Ramos (cell line): Measurements from ENCODE around the gene DDX51.

Experiments
- in situ Hi-C: fragments of 300-500 bp; cut with MboI; formaldehyde crosslinking; loops from one replicate; pipeline ENCODE4 v1.14.3; 2022; ENCODE audit warnings: low sequenced_read_pairs; ENCODE audit not compliant: unreplicated experiment

DDX51 gene, protein sequence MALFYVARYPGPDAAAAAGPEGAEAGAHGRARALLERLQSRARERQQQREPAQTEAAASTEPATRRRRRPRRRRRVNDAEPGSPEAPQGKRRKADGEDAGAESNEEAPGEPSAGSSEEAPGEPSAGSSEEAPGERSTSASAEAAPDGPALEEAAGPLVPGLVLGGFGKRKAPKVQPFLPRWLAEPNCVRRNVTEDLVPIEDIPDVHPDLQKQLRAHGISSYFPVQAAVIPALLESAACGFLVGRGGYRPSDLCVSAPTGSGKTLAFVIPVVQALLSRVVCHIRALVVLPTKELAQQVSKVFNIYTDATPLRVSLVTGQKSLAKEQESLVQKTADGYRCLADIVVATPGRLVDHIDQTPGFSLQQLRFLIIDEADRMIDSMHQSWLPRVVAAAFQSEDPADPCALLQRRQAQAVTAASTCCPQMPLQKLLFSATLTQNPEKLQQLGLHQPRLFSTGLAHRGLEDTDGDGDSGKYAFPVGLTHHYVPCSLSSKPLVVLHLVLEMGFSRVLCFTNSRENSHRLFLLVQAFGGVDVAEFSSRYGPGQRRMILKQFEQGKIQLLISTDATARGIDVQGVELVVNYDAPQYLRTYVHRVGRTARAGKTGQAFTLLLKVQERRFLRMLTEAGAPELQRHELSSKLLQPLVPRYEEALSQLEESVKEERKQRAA

DNA sequence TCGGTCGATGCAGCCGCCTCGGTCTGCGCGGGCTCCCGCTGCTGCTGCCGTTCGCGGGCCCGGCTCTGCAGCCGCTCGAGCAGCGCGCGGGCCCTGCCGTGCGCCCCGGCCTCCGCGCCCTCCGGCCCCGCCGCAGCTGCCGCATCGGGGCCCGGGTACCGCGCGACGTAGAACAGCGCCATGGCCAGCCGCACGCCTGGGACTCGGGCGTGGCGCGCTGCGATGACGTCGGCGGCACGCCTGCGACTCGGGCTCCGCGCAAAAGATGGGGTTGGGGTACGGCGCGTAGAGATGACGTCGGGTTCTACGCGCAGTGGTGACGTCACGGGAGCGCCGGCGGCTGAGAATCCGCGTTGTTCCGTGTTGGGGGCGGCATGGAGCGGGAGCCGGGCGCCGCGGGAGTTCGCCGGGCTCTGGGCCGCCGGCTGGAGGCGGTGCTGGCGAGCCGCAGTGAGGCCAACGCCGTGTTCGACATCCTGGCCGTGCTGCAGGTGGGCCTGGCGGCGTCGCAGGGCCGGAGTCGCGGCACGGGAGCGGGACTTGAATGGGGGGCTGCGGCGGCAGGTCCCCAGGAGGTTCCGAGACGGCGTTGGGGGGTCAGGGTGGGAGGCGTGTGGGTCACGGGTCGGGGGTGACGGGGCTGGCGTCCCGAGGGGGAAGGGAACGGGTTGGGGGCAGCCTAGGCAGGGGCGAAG, at the start of gene DDX51, which contains the start of gene NOC4L:
DDX51 (minus strand) TSS at position 205 of the 695 bp plus-strand sequence; CDS start at position 182, 23 bp downstream.
NOC4L (plus strand) TSS at position 343 of the 695 bp plus-strand sequence; CDS start at position 375, 32 bp downstream.
- in situ Hi-C loops, result no loop called here

DNA sequence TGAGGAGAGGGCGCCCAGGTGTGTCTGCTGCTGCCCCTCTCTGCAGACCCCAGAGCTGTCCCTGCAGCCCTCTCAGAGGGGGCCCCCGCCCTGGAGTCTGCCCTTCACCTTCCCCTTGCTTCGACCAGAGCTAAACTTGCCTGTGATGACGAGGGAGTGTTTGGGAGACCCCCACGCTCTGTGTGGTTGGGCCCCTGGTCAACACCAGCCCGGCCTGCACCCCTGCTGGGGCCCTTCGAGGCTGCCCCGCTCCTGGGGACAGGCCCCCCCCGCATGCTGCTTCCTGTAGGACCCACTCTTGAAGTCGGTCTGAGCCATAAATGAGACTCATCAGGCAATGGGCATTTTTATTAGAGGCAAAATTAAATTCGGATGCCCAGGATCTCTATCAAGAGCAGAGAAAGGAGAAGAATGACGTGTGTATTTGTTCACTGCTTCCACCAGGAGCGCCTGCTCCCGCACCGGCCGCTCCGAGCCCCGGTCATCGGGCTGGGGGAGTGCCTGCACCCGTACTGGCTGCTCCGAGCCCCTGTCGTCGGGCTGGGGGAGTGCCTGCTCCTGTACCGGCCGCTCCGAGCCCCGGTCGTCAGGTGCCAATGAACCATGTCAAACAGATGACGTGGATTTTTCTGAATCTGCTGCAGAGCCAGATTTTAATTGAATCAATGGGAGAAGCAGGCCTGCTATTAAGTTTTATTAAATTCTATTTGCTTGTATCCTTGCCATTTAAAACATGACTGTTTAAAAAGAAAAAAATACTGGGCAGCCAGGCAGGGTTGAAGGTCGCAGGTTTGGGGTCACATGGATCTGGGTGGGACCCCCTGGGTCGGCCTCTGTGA, 47.8 kb upstream of the DDX51 start:
- in situ Hi-C loops, result no loop called here

DNA sequence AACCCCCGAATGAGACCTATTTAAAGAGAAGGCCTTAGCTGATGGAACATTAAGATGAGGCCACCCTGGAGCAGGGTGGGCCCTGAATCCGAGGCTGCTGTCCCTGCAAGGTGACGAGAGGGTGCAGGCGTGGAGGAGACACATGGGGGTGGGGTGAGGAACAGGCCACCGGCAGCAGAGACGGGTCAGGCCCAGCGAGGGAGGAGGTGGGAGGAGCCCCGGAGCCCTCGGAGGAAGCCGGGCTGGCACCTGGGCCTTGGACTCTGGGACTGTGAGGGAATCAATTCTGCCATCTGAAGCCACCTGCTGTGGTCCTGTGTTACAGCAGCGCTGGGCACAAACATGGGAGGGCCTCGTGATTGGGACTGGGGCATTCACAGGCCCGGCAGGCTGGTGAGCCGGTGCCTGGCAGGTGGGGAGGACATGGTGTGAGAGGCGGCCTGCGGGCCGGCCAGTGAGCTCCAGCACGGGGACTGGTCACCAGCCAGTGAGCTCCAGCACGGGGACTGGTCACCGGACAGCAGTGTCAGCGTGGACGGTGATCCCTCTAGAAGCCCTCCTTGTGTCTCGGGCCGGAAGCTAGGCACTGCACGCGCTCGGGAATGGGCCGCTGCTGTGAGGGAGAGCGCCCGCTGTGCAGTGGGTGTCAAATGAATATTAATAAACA, 46.8 kb upstream of the DDX51 start:
- in situ Hi-C loops, result no loop called here

DNA sequence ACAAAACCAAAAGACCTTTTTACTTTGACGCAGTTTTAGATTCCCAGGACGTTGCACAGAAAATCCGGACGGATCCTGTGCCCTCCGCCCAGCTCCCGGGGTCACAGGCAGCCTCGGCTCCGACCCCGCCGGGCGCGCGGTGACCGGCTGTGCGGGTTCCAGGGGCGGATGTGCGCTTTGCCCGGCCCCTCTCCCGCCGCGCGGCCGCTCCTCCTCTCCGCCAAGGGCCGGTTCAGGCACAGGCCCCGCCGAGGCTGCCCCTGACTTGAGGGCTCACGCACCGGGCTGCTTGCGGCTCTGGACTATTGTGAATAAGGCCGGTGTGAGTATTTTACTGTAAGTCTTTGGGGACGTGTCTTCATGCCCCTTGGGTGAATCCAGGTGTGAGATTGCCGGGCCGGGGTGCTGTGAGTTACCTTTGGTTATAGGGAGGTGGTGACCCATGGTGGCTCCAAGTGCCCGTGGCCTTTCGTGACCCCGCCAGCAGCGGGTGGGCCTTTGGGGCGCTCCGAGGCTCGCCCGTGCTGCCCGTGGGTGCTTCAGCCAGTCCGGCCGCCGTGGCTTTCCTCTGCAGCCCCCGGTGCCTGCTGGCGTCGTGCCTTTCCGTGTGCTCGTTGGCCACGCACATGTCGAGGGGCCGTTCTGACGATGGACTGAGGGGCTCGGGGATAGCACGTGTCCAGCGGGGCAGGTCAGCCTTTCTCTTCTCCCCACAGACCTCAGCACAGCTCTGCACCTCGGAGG, 46.1 kb upstream of the DDX51 start:
- in situ Hi-C loops, result no loop called here

DNA sequence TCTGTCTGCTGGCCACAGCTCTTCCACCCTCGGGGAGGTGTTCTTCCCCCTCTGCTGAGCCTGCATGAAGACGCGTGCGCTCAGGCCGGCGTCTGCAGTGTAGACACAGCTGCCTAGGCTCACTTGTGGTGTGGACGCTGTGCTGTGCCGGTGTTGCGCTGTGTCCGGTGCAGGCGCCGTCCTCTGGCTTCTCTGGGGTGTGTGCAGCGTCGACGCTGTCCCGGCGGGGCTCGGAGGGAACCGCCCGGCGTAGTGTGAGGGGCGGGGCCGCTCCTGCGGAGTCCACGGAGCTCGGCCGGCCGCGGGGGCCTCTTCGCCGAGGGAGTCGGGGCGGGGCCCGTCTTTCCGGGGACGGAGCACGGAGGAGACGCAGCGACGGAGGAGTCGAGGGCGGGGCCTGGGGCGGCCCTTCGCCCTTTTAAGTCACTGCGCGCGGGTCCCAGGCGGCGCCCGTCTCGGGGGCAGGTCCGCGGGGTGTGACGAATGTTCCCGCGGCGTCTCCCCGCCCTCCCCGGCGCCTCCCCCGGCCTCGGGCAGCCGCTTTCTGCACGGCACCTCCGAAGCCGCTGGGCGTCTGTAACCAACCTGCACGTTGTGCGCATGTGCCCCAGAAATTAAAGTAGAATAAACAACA, 45.4 kb upstream of the DDX51 start:
- in situ Hi-C loops, result no loop called here

DNA sequence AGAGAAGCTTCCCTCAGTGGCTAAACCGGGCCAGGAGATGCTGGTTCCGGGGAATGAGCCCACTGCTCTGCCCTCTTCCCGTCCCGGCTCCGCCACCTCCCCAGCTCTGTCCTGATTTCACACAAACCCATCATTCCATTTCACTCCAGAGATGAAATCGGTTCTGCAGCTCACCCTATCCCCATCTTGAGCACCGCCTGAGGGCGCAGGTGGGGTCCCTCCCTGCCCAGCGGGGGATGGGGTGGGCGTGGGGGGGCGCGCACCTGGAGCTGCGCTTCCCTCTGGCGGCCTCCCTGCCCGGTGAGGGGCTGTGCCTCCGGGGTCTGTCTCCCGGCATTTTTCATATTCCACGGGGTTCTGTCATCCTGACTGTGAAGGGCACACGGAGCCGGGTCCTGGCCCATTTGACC, 44.8 kb upstream of the DDX51 start:
- in situ Hi-C loops, result no loop called here

DNA sequence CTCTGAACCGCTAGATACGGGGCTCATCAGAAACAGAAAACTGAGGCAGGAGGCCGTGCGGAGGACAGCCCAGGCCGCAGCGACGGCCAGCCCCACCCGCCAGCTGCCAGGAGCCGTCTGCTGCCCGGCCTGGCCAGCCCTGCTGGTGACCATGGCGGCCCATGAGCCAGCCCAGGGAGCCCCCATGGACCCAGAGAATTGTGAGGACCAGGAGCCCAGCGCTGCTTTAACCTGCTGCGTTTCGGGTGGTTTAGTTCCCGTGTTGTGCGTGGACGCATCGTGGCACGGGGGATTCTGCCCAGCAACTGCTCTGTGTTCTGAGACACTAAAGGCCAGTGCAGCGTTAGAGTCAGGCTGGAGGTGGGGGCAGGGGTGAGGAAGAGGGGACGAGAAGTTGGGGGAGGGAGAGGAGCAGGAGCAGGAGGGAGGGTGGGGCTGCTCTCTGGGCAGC, 44.4 kb upstream of the DDX51 start:
- in situ Hi-C loops, result no loop called here

DNA sequence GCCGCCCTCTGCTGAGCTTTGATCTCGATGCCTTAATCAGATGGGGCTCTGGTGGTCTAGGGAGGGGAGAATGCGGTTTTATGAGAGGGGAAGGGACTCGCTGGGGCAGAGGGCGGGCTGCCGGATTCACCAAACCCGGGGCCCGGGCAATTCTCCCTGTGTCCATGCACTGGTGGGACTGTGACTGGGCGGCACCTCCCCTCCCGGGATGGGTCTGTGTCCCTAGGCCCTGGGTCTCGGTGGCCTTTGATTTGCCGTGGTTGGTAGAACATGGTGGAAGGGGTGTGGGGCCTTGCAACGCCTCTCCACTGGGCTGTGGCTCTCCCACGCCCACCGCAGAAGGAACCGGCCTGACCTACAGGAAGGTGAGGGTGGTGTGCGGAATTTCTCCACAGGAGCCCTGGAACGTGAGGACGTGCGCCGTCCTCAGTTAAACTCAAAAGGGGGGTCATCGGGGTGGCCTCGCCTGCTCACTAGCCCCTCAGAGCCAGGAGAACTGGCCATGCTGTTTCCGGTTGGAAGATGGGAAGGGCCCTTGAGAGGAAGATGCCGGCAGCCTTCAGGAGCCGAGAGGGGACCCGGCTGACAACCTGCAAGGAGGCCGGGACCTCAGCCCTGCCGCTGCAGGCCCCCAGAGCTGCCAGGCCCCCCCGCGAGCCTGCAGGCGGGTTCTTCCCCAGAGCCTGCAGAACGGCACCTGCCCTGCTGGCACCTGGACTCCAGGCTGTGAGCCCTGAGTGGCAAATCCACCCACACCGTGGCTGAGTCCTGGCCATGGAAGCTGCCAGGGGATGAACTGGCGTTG, 43.7 kb upstream of the DDX51 start:
- in situ Hi-C loops, result no loop called here

DNA sequence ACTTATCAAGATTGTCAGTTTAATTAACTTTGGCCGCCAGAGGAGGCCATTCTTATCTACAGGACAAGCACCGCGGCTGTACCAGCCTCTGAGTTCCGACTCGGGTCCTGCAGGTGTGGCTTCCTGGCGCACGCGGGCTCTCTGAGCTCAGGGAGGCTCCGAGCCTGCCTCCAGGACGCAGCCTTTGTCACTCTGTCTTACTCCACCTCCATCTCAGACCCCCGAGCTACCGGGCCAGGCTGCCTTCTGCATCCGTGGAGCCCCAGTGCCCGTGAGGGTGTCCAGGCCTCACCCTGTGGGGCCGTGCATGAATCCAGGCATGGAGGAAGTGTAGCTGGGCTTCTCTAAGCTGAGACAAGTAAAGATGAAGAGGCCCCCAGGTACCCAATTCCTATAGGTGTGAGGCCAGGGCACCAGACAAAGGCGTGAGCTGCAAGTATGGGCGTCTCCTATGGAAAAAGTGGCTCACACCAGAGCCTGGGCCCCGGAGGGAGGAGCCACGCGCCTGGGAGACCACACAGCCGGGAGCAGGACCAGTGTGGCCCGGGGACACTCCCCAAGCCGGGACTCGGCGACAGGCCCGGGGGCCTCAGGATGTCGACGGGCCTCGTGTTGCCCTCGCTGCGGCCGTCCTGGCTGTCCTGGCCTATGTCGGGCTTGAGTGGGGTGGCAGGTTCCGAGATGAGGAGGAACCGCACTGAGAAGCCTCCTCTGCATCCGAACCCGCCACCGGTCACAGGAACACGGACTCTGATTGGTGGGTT, 42.9 kb upstream of the DDX51 start:
- in situ Hi-C loops, result no loop called here

DNA sequence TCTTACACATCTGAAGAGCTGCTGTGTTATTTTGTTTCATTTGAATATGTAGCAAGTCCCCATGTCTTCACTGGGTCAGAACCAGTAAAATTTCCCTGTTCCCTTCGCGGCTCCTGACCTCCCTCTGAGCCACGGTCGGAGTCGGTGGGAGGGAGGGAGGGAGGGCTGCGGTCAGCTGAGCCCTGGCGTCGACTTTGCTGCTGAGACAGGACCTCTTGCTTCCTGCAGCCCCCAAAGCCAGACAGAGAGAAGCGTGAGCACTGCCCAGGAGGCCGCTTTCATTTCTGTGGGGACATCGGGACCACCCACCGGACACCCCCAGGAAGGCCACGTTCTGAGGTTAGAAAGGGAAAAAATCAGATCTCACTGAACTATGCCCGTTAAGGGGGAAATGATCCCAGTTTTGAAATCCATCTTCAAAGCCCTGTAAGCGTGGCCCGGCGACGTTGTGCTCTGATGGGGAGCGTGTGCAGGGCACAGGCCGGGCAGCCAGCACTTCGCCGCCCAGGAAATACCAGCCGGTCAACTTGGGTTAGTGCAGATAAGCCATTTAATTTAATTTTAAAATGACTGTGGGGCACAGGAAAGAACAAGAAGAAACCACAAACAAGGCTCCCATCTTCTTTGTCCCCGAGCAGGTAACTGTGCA, 42.2 kb upstream of the DDX51 start:
- in situ Hi-C loops, result no loop called here

DNA sequence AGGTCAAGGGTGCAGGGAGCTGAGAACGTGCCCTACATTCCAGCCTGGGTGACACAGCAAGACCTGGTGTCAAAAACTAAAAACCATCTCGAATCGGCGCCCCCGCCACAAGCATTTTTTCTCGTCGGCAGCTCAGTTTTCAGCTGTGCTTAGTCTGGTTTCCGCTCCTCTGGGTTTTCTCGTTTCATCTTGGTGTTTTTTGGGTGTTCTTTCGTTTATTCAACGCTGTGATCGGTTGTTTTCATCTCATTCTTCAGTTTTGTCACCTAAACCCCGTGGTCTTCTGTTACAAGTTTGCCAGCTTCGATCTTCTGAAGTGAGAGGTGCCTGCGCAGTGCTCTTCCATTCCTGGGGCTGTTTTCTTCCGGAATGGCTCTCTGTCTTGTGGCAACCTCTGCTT, 41.6 kb upstream of the DDX51 start:
- in situ Hi-C loops, result no loop called here

DNA sequence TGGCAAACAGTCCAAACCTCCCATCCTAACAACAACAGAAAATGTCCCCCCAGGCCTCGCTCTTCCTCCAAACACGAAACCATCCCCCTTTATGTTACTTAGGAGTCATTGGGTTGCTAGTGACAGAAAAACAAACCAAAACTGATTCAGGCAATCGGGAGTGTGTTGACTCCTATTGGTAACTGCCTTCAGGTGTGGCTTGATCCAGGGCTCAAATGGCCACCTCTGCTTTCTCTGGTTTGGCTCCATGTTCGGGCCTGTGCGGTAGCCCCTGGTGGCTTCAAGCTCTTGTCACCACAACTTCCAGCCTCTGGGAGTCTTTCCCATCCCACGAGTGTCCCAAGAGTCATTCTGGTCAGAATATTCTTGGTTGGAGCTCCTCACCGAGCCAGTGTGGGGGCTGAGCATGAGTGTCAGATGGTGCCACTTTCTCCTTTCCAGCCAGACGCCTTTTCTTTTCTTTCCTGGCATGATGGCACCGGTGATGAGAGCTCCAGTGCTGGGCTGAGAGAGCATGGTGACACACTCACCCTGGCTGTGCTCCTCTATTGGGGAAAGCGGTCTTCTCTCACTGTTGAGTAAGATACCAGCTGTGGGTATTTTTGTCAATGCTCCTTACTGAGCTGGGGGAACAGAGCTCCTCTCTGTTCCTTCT, 38.7 kb upstream of the DDX51 start:
- in situ Hi-C loops, result no loop called here

DNA sequence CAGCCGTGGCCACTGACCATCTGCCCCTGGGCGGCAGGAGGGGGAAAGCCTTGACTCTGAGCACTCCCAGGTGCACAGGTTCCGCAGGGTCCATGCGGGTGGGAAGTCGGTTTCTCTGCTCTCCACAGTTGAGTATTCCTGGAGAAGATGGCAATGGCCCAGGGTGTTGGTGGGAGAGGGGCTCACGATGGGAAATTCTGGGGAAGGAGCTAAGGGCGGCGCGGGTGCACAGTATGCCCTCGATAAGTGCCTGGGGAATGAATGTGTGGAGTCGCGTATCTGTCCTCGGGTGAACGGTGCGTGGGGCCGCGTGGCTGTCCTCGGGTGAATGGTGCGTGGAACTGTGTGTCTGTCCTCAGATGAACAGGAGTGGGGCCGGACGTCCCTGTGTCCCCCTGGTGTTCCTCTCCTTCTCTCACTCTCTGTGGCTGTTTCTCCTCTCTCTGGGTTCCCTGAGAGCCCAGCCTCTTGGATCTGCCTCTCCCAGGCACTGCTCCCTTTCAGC, 38.1 kb upstream of the DDX51 start:
- in situ Hi-C loops, result no loop called here

DNA sequence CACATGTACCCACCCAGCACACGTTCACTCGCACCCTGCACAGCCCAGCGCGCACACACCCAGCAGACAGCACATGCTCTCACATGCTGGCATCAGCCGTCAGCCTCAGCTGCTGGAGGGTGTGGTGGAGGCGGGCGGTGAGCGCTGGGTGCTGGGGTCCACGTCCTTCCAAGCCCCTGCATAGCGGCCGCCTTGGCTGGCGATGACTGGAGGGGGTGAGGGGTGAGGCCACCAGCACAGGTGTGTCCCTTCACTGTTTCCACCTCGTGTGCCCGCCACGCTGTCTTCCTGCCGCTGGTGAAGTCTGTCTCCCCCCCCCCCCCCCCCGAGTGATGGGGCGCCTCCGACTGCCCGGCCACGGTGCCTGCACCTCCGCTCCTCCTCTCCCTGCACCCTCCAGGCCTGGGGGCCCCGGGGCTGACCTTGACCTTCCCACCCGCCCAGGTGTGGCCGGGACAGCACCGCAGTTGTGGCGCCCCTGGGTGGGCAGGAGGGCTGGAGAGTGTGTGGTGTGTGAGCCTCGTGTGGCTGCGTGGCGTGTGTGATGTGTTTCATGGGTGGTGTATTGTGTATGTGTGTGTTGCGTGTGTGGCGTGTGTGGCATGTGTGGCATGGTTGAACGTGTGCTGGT, 37.6 kb upstream of the DDX51 start:
- in situ Hi-C loops, result no loop called here
